NCI-H2196 treated with DMSO at 0.1 percent for 48 hours (cell line): Measurements from ENCODE around the gene ACKR2.
A peak's percentile ranks its signal among the peaks of the same experiment; 100 is the strongest.

Source experiments
- DNase-seq: peaks from one replicate; lab custom pipeline; 2025; ENCODE audit not compliant: unreplicated experiment; lab: John Stamatoyannopoulos, UW

ACKR2 gene

DNA sequence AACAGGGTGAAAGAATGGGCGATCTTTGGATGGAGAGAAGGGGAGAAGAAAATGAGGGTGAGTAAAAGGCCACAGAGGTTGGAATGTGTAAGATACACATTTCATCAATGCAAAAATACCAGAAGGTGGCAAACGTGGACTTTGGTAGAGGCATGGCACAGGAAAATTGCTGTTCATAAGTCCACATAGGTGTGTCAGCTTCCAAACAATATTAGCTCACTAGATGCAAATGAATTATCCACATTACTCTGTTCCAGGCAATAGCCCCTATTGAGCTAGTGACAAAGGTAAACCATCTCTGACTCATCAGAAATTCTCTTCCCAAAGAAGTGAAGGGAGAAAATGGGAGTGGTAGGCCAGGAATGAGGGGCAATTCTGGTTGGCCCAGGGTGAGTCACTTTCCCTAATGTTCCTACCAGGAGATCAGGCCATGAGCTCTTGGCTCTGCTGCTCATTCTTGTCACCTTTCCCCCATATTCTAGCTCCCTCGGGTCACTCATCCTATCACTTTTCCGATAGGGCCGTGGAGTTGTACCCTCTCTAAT is 19.9 kb downstream of the ACKR2 start:
- no peak for DNase-seq

DNA sequence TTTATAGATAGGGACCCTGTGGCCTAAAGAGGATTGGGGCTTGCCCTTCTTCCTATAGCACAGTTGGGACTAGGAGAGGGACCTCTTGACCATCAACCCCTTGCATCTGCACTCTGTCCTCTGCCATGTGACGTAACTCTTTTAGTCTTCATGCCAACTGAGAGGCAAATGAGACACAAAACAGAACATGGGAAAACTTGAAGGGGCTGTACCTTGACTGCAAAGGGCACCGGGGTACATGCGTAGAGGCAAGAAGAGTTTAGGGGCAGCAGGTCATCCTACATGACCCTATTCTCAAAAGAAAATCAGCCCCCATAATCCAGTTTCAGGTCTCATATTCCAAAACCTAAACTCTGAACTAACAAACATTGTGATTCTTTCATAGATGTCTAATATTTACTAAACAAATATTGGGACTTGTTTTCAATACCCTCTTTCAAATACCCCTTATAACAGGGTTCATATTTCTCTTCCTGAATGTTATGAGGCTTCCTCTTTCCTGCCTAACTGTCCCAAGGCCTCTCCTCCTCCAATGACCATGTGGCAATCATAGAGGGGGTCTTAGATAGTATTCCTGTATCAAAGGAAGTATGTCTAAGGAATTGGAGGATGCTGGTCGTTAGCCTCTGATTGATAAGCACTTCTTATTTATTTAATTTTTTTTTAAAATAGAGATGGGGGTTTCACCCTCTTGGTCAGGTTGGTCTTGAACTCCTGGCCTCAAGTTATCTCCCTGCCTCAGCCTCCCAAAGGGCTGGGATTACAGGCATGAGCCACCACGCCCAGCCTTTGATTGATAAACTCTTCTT is 20.6 kb downstream of the ACKR2 start:
- DNase-seq = no peak

DNA sequence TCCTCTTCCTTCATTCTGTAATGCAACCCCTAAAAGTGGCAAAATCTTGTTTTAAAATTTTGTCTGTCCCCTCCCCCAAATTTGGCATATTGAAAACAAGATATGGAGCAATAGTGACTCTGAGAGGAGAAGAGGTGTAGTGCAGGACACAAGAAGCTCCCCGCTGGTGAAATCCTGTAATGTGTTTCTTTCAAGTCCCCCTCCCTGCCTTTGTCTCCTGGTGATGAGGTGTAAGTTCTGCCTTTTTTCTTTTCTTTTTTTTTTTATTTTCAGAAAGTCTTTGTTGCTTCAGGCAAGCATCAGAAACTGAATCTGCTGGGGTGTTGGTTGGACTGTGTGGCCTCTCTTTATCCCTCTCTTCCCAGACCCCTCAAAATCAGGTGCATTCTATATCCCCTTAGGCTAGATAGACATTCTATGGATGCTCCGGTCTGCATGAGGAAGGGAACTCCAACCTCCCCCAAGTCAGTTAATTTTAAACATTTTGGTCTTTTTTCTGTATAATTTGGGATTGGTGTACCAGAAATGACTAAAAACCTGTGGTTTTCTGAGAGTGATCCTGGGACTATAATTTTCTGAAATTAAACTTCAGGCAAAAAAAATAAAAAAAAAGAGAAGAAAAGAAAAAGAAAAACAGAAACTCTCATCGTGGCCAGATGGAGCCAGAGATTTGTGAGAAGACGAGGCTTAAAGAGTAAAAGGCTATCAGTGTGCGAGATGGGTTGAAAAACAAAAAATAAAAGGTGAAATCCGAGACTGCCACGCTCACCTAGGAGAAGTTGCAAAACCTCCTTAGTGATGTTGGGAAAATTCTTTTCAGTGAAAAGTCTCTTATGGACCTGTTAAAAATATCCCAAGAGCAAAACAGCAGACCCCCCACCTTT is 21.4 kb downstream of the ACKR2 start:
- DNase-seq = no peak

DNA sequence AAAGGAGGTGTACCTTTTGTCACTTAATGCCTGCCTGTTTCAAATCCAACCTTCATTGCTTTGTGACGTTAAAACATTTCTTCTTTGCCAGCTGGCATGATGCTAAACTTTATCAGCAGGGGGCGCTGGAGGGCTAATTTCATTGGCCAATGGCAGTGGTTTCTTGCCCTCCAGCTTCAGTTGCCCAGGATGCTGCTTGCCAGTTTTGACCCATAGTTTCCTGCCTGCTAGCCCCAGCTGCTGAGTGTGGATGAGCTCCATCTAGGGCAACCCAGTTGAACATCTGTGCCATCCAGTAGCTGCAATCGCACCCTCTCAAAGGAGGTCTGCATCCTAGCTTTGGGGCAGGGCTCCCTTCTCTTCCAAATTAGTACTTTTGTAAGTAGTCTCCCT is 22.1 kb downstream of the ACKR2 start:
- DNase-seq = peak; percentile 22

DNA sequence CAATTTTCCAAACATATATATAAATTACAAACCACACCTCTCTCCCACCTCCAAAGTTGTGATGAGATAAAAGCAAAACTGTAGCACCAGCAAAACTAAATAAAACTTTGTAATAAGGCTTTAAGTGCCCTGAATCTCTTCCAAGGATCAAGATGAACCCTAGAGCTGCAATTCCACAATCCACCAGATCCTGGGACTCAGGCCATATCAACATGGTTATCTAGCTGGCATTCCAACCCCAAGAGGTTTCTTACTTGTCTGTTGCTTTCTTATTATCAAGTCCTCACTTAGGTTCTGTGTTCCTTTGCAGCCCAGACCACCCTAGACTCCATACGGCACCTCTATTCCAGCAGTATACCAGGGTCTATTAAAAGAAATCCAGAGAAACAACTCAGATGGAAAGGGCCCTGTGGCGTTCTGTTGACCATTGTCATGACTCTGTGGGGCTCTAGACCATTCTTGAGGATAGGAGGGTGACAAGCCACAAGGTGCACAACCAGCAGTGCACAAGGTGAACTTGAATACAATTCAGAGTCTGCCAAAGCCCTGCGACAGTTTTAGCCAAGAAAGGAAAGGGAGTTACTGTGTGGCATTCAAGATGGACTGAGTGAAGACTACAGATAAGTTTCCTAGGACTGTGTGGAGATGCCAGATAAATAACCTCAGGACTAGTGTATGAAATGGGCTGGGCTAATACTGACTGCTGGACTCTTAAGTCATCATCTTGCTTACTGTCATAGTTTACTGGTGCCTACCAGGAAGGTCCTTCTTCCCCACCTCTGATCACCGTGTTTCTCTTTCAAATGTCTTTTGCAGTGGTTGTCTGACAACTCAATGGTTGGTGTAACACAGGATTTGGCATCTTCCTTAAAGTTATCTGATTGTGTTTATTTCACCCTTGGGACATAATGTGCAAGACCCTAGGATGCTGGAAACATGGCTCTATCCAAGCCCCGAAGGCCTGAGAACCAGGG is 27.2 kb downstream of the ACKR2 start:
- no peak for DNase-seq

DNA sequence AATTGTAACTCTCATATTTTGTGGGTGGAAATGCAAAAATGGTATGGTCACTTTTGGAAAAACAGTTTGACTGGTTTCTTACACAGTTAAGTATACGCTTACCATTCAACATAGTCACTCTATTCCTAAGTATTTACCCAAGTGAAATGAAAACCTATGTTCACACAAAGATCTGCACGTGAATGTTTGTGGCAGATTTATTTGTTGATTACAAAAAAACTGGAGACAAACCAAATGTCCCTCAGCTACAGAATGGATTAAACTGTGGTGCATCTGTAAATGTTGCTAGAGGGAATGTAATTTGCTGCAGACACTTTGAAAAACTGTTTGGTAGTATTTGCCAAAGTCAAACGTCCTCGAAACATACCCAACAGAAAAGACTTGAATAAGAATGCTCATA is 29.3 kb downstream of the ACKR2 start:
- DNase-seq = no peak

DNA sequence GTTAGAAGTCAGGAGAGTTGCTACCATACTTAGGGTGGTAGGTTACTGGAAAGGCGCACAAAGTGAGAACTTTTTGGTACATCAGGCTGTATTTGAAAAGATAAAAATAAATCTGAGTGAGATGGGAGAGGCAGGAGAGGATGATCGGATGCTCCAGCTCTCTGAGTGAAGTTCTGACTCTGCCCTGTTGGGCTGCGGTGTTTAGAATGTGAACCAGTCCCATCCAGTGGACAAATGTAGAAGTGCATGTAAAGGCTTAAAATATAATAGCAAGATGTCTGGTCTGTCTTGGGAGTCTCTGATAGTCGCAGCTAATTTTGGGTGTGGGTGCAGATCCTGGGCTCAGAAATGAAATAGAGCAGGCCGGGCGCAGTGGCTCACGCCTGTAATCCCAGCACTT is 30.4 kb downstream of the ACKR2 start:
- DNase-seq = no peak

DNA sequence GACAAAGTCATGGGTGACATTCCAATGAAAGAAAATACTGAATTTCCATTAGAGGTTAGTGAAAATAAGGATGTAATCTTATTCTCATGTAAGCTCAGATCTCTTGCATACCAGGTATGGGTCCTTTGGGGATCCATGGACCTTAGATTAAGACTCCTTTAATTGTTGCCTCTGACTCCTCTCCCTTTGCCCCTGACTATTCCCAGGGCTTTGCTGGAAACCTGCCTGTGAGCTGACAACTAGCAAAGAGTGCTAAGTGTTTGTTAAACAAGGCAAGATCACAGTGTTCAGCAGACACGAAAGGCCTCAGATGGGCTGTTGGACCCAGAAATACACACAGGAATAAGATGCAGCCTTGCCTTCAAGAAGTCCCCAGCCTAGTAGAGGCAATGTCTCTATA is 32.1 kb downstream of the ACKR2 start:
- no peak for DNase-seq

DNA sequence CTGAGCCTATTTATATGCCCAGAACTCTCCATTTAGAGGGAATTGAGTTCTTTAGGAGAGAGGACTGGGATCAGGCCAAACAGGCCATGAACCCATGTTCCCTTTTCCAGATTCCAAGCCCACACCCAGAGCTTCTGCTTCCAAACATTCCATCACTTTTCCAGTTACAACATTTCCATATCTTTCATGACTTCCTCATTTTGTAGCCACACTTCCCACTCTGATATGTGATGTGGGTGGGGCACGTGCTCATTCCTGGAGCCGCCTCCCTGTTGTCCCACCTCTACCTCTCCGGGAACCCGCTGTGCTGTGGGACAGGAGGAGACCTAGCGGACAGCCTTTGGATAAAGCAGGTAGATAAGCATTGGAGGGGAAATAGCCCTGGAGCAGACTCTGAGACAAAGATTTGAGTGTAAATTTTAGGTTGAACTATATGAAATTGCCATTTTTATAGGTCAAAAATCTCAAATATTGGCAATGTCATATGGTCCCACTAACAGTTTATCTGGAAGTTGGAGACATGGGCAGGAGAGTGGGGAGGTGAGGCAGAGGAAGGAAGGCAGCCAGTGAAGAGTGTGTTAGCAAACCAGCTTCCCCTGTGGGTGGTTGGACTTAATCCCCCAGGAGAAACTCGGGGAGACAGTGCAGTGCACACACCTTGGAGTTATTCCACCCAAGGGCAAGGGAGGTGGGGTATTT is 34.6 kb downstream of the ACKR2 start:
- DNase-seq = no peak

DNA sequence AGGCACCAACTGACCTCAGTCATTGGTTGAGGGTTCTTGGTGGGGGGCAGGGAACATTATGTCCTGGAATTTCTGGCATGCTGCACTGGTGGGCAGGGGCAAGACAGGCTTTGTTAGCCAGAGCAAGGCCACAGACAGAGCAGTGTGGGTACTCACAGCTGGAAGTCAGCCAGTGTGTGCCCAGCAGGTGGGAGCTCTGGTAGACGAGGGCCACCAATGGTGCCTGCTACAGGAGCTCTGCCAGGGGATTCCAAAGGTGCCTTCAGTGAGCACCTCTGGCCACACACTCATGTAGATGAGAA is 35.1 kb downstream of the ACKR2 start:
- DNase-seq = no peak

DNA sequence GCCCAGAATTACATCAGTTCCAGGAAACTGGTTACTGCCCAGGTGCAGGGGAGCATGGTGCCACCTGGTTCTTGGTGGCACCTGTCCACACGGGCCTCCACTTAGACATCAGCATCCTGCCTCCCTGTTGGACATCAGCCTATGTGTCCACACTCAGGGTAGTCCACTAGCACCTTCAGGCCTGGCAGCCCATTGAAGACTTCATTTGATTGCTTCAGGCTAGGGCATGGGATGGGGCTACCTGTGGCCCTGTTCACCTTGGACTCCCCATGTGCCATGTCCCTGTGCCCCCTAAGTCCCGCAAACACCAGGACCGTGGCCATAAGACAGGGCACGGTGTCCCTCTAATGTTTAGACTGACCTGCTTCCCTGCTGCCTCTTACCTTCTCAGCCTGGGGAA is 35.6 kb downstream of the ACKR2 start:
- no peak for DNase-seq

DNA sequence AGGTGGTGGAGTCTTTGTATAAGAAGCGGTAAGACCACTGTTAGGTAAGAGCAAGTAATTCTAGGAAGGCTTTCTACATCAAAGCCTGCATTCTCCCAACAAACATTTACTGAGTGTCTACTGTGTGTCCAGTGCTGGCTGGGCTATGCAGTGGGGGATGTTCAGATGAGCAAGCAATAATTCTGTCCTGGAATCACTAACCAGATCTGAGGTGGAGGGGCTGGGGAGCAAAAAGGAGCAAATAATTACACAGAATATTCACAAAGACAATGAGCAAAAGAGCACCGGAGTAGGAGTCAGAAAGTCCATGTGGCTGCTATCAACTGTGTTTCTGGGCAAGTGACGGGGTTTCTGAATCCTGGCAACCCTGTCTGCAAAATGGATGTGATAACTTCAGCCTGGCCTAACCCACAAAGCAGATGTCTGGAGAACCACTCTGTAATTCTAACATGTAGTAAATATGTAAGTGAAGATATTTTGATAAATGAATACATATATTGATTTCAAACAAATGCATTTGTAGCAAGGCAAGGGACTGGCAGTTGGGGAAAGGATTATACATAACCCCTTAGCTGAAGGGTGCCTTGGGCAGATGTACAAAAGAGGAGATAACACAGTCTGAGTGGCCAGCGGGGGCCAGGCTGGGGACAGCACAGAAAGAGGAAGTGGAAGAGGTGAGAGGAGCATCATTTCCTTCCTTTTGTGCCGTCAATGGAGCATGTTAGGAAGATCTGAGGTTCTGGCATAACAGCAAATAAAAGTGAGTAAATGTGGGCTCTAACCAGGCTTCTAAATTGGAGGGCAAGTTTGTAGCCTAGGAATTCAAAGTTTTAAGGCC is 37.7 kb downstream of the ACKR2 start:
- DNase-seq = no peak

DNA sequence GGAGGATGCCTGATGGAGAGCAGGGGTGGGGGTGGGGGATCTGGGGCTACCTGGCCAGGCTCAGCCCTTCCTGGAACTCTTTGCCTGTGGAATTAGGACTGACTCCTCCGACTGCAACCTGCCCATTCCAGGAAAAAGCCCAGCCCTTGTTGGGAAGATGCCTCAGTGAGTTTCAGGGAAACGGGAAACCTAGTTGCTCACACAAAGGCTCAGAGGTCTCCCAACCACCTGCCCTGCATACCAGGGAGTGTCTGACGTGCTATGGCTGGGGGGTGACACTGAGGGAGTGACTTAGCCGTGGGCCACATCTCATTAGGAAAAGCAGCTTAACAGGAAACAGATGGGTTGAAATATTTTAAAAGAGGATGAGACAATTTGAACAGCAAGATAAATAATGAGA is 38.5 kb downstream of the ACKR2 start:
- no peak for DNase-seq

DNA sequence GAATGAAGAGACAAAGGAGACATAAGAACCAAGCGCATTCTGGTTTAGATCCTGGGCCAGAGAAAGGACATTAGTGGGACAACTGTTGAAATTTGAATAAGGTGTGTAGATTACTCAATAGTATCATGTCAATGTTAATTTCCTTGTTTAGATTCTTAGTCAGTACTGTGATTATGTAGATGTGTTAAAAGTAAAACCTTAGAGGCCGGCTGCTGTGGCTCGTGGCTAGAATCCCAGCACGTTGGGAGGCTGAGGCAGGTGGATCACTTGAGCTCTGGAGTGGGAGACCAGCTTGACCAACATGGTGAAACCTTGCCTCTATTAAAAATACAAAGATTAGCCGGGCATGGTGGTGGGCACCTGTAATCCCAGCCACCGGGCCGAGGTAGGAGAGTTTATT is 39.8 kb downstream of the ACKR2 start:
- no peak for DNase-seq

DNA sequence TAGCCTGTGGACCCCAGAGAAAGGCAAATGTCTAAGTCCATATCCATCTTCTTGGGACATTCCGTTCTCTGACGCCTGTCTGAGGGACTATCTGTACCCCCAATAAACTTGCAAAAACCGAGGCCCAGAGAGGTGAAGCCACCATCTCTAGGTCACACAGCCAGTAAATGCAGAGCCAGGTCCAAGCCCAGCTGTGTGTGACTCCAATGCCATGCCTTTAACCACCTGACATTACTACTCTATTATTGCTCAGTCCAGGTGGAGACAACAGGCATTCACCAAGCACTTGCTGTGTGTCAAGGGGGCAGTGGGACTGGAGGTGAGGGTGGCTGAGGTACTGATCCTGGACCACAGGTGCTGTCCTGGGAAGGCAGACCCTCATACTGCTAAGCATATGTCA is 41.0 kb downstream of the ACKR2 start:
- DNase-seq = no peak

DNA sequence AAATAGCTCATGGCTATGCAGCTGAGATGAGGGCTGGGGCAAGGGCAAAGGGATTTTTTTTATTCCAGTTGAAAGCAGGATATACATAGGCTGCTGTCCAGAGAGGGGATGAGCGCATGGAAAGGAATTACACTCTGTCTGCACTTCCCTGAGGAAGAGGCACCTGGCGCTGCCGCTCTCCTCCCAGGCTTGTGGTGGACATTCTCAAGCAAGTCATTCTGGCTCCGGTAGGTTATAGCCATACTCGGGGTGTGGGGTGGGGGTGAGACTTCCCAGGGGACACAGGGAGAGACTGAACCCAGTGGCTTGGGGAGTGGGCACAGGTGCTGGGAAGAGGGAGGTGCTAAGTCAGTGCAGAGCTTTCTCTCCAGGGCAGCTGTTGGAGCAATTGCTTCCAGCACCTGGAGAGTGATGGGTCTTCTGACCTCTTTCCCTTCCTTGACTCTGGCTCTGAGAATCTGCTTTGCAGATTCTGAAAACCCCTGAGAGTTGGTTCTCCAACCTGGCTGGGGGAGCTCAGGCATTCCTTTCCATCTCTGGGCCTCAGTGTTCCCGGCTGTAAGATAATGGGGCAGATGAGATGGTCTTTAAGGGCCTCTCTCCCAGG is 42.1 kb downstream of the ACKR2 start:
- DNase-seq = no peak

DNA sequence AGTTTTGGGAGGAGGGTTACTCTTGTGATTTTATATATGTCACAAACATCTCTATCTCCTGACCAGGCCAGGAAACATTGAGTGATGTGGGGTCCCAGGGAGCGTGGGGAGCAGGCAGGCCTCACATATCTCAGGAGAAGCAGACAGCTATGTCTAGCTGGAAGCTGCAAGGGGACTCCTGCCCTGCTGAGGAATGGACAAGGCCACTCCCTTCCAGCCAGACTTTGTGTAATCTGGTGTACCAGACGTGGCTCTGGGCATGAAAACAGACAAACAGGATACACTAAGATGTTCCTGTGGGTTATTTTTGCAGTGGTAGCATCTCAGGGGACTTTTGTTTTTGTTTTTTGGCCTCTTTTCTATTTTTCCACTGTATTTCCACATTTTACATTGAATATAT is 43.2 kb downstream of the ACKR2 start:
- no peak for DNase-seq

DNA sequence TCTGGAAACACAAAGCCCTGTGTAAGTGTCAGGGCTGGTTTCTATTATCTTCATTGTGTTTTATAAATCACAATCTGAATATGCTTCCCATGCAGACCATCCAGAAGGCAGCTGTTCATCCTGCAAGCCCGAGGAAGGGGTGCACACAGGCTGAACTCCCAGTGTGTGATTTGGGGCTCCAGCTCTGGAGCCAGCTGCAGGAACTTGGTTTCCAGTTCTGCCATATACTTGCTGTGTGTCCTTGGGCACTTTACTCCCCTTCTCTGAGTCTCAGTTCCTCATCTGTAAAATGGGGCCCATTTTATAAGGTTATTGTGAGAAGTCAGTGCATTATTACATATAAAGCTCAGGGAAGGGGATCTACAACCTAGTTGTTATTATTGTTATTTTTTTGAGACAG is 43.8 kb downstream of the ACKR2 start:
- DNase-seq = no peak

DNA sequence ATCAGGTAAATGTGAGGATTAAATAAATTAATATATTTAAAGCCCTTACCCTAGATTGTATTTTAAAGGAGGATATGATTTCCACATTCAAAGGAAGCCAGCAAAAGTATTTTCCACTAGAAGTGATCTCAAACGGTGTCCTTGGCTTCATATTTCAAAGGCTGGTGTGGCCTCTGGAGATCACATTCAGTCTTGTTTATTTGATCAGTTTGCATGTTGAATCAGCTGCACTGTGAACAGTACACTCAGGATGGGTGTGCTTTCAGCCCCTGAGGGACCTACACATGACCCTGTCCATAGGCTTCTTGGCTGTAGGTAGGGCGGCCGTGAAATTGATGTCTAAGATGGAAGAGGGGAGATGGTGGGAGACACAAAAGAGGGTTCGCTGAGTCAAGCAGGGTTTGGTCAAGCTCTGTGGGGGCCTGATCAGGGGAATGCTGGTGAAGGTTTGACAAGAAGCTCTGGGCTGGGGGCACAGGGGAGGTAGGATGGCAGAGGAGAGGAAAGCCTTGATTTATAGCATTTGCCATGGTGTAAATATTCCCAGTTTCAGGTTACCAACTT is 44.6 kb downstream of the ACKR2 start:
- no peak for DNase-seq
